ENCODE measurements around the gene IPO13. TPM values are rescaled to one million over a fixed set of nuclear protein-coding genes. Genes with fewer than 3 reads are reported as not detected.

IPO13 gene
- total RNA-seq, 6 donors from 2014 or later: 16.9 to 46.1 (median 24.1) TPM

- no peak for TF ChIP-seq CTCF (IDR thresholded peaks at IDR 0.05)
- no peak for TF ChIP-seq POLR2AphosphoS5 (IDR thresholded peaks at IDR 0.05)
- TF ChIP-seq EP300 (IDR thresholded peaks at IDR 0.05): no peak
- TF ChIP-seq POLR2A (IDR thresholded peaks at IDR 0.05): no peak
- Histone ChIP-seq H3K27ac (no peak overlapping the region), H3K9me3 (no peaks in the 10 kb centered on the region), H3K4me3 (no peak overlapping the region), H3K36me3 (peaks cover 0 to 6% (median 0%) of the 10 kb centered on the region in 4 donors), H3K4me1 (peaks cover 18 to 28% (median 23%) of the 10 kb centered on the region in 4 donors), H3K27me3 (peaks cover 0 to 12% (median 5%) of the 10 kb centered on the region in 4 donors)
- ATAC-seq (ENCODE audit: low FRiP score in 2 of 2): no peak
- WGBS, 2 donors: 95 to 98% methylated on average over 5 to 13 of the region's 13 CpGs
- no peak for DNase-seq
Measured at GRCh38 chr1:43931711-43932660, 14.8 kb upstream of the IPO13 start.

GRCh38 chr1:43932786-43933385 lies 13.9 kb upstream of the IPO13 start:
- Histone ChIP-seq H3K36me3 (peaks cover 0 to 6% (median 0%) of the 10 kb centered on the region in 4 donors), H3K4me1 (peaks cover 18 to 28% (median 23%) of the 10 kb centered on the region in 4 donors), H3K27ac (peak overlapping the region in 2 of 4 donors; percentile 28 to 41), H3K27me3 (peaks cover 0 to 12% (median 5%) of the 10 kb centered on the region in 4 donors), H3K4me3 (peak overlapping the region in 3 of 4 donors; percentile 33 to 53 (median 49)), H3K9me3 (no peaks in the 10 kb centered on the region)
- DNase-seq (no peak), ATAC-seq (ENCODE audit: low FRiP score in 2 of 2) (no peak)
- 34 to 50% methylated on average over 8 of the region's 8 CpGs for WGBS, 2 donors
- no peak for TF ChIP-seq CTCF (IDR thresholded peaks at IDR 0.05)
- TF ChIP-seq EP300 (IDR thresholded peaks at IDR 0.05): no peak
- no peak for TF ChIP-seq POLR2A (IDR thresholded peaks at IDR 0.05)
- no peak for TF ChIP-seq POLR2AphosphoS5 (IDR thresholded peaks at IDR 0.05)

- H3K27ac ChIP-seq: peak within 1 kb of the TSS in 2 of 4 donors; percentile 28 to 41
- DNase-seq: peak; percentile 51 to 87
Measured at GRCh38 chr1:43933386-43934100, 13.2 kb upstream of the IPO13 start, which contains the start of gene ARTN. ARTN (plus strand) TSS chr1:43933801; CDS start chr1:43935657, 1,856 bp downstream.

More at GRCh38 chr1:43933386-43934100, 13.2 kb upstream of the IPO13 start, which contains the start of gene ARTN:
- Histone ChIP-seq H3K4me1 (peaks cover 18 to 28% (median 23%) of the 10 kb centered on the region in 4 donors), H3K9me3 (no peaks in the 10 kb centered on the region), H3K27me3 (peaks cover 0 to 12% (median 5%) of the 10 kb centered on the region in 4 donors), H3K36me3 (peaks cover 0 to 6% (median 0%) of the 10 kb centered on the region in 4 donors), H3K4me3 (peak within 1 kb of the TSS in 3 of 4 donors; percentile 33 to 53 (median 49))
- WGBS, 2 donors: 8% methylated on average over 27 to 39 of the region's 42 CpGs
- TF ChIP-seq POLR2AphosphoS5 (IDR thresholded peaks at IDR 0.05) (no peak), POLR2A (IDR thresholded peaks at IDR 0.05) (no peak), EP300 (IDR thresholded peaks at IDR 0.05) (no peak), CTCF (IDR thresholded peaks at IDR 0.05) (no peak)
- peak; percentile 19 to 39 for ATAC-seq (ENCODE audit: low FRiP score in 2 of 2)

Data from upper lobe of left lung (tissue), 6 donors.